HEK293T (cell line): ENCODE data around the gene COL20A1.
A peak's percentile ranks its signal among the peaks of the same experiment; 100 is the strongest.
"Not testable (repeated sequence)": the region's sequence is repeated elsewhere in the genome, so short reads cannot be mapped to it uniquely, and the experiment has no call there.

ENCODE experiments used
- CTCF ChIA-PET: fragments of 350-600 bp; formaldehyde crosslinking; extraction: SDS; loops from one replicate; lab custom pipeline; 2021; ENCODE audit warnings: antibody characterized with exemption, inconsistent platforms; lab: Yijun Ruan, JAX
- POLR2A ChIA-PET: fragments of 350-600 bp; formaldehyde crosslinking; extraction: SDS; loops from one replicate; lab custom pipeline; 2020; ENCODE audit warnings: antibody characterized with exemption, inconsistent platforms; lab: Yijun Ruan, JAX
- DNase-seq: peaks from one replicate; pipeline ENCODE4 v3.0.0; 2012; ENCODE audit warnings: mixed read lengths; ENCODE audit errors: extremely low spot score
- ARNT ChIP-seq: fragments of 450-650 bp; IDR thresholded peaks from 2 replicates; pipeline ENCODE4 v1.6.1; 2017; ENCODE audit warnings: mild to moderate bottlenecking
- BHLHE40 ChIP-seq: fragments of 450-650 bp; IDR thresholded peaks from 2 replicates; pipeline ENCODE4 v1.6.1; 2016; ENCODE audit warnings: mild to moderate bottlenecking, moderate library complexity, borderline replicate concordance
- CTBP1 ChIP-seq: fragments of 450-650 bp; IDR thresholded peaks from 2 replicates; pipeline ENCODE4 v1.6.1; 2016; ENCODE audit warnings: borderline replicate concordance
- ELF4 ChIP-seq: fragments of 450-650 bp; IDR thresholded peaks from 2 replicates; pipeline ENCODE4 v1.6.1; 2017; ENCODE audit warnings: antibody characterized with exemption
- FOXA1 ChIP-seq: fragments of 450-650 bp; IDR thresholded peaks from 2 replicates; pipeline ENCODE4 v1.6.1; 2016; ENCODE audit warnings: mild to moderate bottlenecking
- FOXK2 ChIP-seq: fragments of 450-650 bp; IDR thresholded peaks from 2 replicates; pipeline ENCODE4 v1.6.1; 2016; ENCODE audit warnings: mild to moderate bottlenecking
- FOXM1 ChIP-seq: fragments of 450-650 bp; IDR thresholded peaks from 2 replicates; pipeline ENCODE4 v1.6.1; 2017; ENCODE audit warnings: mild to moderate bottlenecking, borderline replicate concordance
- HDGF ChIP-seq: fragments of 450-650 bp; IDR thresholded peaks from 2 replicates; pipeline ENCODE4 v1.6.1; 2017; ENCODE audit warnings: antibody characterized with exemption, borderline replicate concordance
- L3MBTL2 ChIP-seq: fragments of 450-650 bp; conservative IDR thresholded peaks from 2 replicates; pipeline ENCODE4 v1.6.1; 2016; ENCODE audit warnings: mild to moderate bottlenecking
- LEF1 ChIP-seq: fragments of 450-650 bp; IDR thresholded peaks from 2 replicates; pipeline ENCODE4 v1.6.1; 2017; ENCODE audit warnings: mild to moderate bottlenecking, borderline replicate concordance
- NFRKB ChIP-seq: fragments of 450-650 bp; IDR thresholded peaks from 2 replicates; pipeline ENCODE4 v1.6.1; 2016; ENCODE audit warnings: mild to moderate bottlenecking, moderate library complexity
- SP1 ChIP-seq: fragments of 450-650 bp; IDR thresholded peaks from 2 replicates; pipeline ENCODE4 v1.6.1; 2017
- SUZ12 ChIP-seq: fragments of 450-650 bp; IDR thresholded peaks from 2 replicates; pipeline ENCODE4 v1.6.1; 2016; ENCODE audit warnings: mild to moderate bottlenecking
- TARDBP ChIP-seq: fragments of 450-650 bp; IDR thresholded peaks from 2 replicates; pipeline ENCODE4 v1.6.1; 2016
- ZNF384 ChIP-seq: fragments of 450-650 bp; IDR thresholded peaks from 2 replicates; pipeline ENCODE4 v1.6.1; 2016
- TF ChIP-seq, protein P1 (sequence below): fragments of 450-650 bp; IDR thresholded peaks from 2 replicates; pipeline ENCODE4 v1.6.1; 2016

Gene COL20A1

DNA sequence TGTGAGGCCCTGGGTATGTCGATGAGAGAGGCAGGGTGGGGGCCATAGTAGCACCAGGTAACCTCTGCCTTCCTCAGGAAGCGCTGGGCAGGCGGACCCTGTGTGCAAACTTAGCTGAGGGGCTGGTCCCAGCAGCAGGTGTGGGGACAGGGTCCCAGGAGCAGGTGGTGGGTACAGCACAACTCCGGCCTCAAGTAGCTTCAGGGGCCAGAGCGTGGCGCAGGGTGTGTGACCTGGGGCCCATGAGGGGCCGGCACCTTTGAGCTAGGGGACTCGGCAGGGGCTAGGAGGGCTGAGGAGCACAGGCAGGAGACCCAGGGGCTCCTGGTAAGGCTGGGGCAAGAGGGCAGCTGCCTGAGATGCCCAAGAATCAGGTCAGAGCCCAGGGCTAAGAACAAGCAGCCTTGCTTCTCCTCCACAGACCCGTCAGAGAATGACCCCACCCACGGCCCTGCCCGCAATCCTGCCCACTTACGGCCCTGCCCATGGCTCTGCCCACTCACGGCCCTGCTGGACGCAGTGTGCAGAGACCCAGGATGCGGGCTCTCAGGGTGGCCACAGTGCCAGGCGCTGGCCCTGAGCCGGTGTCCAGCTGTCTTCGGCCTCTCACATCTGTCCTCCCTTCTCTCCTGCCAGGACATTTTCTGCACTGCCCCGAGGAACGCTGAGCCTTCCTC, 37.2 kb downstream of the COL20A1 start:
- no peak for TF ChIP-seq ZNF384
- TF ChIP-seq BHLHE40: no peak
- no peak for TF ChIP-seq LEF1
- TF ChIP-seq L3MBTL2: no peak
- TF ChIP-seq, protein P1, sequence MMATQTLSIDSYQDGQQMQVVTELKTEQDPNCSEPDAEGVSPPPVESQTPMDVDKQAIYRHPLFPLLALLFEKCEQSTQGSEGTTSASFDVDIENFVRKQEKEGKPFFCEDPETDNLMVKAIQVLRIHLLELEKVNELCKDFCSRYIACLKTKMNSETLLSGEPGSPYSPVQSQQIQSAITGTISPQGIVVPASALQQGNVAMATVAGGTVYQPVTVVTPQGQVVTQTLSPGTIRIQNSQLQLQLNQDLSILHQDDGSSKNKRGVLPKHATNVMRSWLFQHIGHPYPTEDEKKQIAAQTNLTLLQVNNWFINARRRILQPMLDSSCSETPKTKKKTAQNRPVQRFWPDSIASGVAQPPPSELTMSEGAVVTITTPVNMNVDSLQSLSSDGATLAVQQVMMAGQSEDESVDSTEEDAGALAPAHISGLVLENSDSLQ: no peak
- no peak for TF ChIP-seq CTBP1
- no peak for TF ChIP-seq FOXK2
- no peak for DNase-seq
- CTCF ChIA-PET: no interaction called here
- POLR2A ChIA-PET: no interaction called here

DNA sequence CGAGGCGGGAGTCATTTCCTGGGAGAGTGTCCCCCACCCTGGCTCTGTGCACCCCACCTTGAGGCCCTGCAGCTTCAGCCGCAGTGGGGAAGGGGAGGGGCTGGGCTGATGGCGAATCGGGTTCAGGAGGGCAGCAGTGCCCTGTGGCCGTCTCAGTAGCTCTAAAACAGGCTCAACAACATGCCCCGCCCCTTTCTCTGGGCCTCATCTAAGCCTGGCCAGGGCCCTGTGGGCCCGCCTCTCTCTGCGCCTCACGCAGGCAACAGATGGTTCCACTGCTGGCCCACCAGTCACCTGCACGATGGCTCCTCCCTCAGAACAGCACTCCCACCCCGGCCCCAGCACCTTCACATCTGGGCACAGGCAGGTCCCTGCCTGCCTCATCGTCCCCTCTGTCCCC, 38.0 kb downstream of the COL20A1 start:
- TF ChIP-seq, protein P1: no peak
- no peak for DNase-seq
- CTCF ChIA-PET: no interaction called here
- POLR2A ChIA-PET: no interaction called here

DNA sequence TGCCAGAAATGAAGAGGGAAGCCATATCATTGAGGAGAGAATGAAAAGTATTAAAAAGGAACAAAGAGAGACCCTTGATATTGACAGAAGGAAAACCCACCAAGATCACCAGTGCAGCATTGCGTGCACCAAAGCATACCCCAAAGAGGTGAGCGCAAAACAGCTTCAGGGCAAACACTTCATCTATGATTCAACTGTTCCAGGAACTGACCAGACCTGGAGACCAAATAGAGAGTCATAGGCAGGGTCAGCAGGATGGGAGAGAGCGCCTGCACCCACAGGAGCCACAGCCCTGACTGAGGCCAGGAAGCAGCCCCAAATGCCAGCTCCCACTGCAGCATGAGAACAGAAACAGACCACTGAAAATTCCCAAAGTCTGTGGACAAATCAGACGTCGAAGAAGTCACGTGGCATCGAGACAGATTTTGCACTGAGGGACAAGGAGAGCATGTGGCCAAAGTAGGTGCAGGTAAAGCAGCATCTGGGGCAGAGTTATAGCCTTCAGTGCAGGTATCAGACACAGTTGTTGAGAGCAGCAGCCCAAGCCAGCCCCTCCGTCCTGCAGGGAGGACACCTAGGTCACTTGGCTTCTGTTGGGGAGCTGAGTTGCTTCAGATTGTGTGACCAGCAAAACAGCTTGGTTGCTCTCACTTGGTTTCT, 38.9 kb downstream of the COL20A1 start:
- TF ChIP-seq L3MBTL2: peak; percentile 43
- TF ChIP-seq, protein P1: no peak
- ChIA-PET POLR2A (no interaction called here), CTCF (no interaction called here)
- no peak for DNase-seq

DNA sequence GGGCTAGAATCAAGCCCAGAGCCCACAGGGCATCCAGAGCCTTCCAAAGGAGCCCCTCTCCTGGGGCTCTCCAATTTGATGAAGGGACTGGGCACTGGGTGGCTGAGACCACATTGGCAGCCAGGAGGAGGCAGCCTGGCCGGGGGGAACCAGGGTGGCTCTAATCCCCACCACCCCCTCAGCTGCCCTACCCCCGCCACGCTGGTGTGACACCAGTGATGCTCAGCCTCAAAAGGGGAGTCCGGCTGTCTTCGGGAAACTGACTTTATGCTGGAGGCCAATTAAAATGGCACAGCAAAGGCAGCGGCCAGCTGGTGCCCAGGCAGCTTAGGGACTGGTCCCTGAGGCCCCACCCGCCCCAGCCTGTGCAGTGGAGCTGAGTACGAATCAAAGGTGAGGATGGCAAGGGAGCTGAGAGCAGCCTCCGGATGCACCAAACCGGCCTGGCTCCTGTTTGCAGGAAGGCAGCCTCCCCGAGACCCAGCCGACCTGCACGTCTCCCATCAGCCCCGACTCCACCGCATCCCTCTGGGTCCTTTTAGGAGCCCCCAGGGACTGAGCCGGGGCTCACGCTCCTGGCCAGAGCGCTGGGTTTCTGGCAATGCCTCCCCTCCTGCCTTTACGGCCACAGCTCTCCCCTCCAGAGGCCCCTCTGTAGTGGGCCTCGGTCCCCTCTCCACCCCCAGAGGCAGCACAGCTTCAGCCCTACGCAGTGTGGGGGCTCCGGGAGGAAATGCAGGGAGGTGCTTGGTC, 39.7 kb downstream of the COL20A1 start:
- ChIA-PET POLR2A (no interaction called here), CTCF (no interaction called here)
- no peak for DNase-seq
- TF ChIP-seq HDGF (no peak), FOXA1 (no peak), BHLHE40 (no peak), FOXK2 (no peak)

DNA sequence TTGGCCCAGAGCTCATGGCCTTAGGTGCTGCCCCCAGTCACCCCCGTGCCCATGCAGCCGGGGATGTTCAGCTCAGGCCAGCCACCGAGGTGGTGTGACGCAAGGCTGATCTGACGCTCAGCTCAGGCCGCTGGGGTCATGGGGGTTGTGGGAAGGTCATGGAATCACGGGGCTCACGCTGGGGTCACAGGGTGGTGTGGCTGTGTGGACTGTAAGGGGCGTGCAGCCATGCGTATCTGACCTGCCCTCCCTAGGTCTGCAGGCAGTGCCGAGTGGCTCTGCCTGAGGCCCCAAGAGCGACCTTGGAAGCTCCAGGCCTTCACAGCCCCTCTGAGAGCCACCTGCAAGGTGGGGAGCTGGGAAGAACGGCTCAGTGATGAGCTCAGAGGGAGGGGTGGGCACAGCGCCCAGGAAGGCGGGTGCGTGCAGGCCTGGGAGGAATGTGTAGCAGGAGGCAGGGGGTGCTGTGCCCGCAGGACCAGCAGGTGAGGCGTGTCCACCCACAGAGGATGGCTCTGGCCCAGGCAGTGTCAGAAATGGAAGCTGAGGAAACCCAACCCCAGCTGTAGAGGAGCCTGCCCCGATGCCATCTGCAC, 40.4 kb downstream of the COL20A1 start:
- TF ChIP-seq FOXM1 (no peak), BHLHE40 (no peak), ARNT (no peak), ZNF384 (no peak), ELF4 (no peak), L3MBTL2 (no peak), TARDBP (no peak)
- TF ChIP-seq, protein P1: no peak
- ChIA-PET CTCF (interaction anchor here (0.6 kb wide), 1 partner anchor 47 kb away, joined by 3 read pairs; no protein-coding TSS in a partner anchor), POLR2A (no interaction called here)
- DNase-seq: no peak

DNA sequence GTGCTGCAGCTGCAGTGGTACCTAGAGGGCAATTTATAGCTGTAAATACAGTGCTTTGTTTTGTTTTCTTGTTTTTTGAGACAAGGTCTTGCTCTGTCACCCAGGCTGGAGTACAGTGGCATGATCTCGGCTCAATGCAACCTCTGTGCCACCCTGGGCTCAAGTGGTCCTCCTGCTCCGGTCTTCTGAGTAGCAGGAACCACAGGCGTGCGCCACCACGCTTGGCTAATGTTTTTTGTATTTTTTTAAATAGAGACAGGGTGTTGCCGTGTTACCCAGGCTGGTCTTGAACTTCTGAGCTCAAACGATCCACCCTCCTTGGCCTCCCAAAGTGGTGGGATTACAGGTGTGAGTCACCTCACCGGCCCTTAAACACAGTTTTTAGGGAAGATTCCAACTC, 41.4 kb downstream of the COL20A1 start:
- CTCF ChIA-PET: no interaction called here
- TF ChIP-seq, protein P1: no peak
- TF ChIP-seq ARNT (no peak), FOXK2 (no peak), ELF4 (no peak), HDGF (no peak), L3MBTL2 (no peak), SP1 (no peak), SUZ12 (no peak), NFRKB (no peak), ZNF384 (no peak), FOXM1 (no peak), CTBP1 (no peak), LEF1 (no peak), TARDBP (no peak), FOXA1 (no peak), BHLHE40 (no peak)
- POLR2A ChIA-PET: no interaction called here
- DNase-seq: no peak

DNA sequence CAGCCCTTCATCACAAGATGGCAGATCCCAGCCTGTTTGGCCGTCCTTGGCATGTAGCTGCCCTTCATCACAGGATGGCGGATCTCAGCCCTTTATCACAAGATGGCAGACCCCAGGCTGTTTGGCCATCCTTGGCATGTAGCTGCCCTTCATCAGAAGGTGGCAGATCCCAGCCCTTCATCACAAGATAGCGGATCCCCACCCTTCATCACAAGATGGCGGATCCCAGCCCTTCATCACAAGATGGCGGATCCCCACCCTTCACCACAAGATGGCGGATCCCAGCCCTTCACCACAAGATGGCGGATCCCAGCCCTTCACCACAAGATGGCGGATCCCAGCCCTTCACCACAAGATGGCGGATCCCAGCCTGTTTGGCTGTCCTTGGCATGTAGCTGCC, 42.1 kb downstream of the COL20A1 start:
- CTCF ChIA-PET, POLR2A ChIA-PET, DNase-seq: not testable (repeated sequence)
